Measurements from ENCODE around the gene CT45A6.
"Not testable (repeated sequence)": the region's sequence is repeated elsewhere in the genome, so short reads cannot be mapped to it uniquely, and the experiment has no call there.

The CT45A6 gene

DNA sequence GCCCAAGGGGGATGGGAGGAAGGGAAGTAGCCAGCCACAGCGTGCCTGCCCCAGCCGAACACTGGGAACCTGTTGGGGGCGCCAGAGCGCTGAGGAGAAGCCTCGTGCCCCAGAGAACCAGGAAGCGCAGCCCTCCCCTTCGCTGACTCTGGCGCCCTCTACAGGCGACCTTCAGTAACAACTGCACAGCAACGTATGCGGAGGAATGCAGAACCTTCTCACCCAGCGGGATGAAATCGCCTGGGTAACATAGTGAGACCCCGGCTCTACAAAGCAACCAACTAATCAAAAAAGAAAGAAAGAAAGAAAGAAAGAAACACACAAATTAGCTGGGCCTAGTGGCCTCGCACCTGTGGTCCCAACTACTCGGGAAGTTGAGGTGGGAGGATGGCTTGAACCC, at the start of gene CT45A6:
Gene CT45A6 (minus strand): TSS at position 101 of the 400 bp plus-strand sequence. CDS start 3,794 bp downstream, outside the sequence.
- not testable (repeated sequence) for DNase-seq

DNA sequence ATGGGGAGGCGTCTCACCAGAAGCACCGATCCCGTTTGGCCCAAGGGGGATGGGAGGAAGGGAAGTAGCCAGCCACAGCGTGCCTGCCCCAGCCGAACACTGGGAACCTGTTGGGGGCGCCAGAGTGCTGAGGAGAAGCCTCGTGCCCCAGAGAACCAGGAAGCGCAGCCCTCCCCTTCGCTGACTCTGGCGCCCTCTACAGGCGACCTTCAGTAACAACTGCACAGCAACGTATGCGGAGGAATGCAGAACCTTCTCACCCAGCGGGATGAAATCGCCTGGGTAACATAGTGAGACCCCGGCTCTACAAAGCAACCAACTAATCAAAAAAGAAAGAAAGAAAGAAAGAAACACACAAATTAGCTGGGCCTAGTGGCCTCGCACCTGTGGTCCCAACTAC, 34.6 kb upstream of the CT45A6 start, which contains the start of gene CT45A7:
Gene CT45A7 (minus strand): TSS at position 101 of the 400 bp plus-strand sequence. CDS start 3,747 bp downstream, outside the sequence.
- DNase-seq = not testable (repeated sequence)

DNA sequence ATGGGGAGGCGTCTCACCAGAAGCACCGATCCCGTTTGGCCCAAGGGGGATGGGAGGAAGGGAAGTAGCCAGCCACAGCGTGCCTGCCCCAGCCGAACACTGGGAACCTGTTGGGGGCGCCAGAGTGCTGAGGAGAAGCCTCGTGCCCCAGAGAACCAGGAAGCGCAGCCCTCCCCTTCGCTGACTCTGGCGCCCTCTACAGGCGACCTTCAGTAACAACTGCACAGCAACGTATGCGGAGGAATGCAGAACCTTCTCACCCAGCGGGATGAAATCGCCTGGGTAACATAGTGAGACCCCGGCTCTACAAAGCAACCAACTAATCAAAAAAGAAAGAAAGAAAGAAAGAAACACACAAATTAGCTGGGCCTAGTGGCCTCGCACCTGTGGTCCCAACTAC, 17.3 kb upstream of the CT45A6 start, which contains the start of gene CT45A2:
Gene CT45A2 (minus strand): TSS at position 101 of the 400 bp plus-strand sequence. CDS start 3,747 bp downstream, outside the sequence.
- not testable (repeated sequence) for DNase-seq

- not testable (repeated sequence) for DNase-seq
These were observed 17.2 kb downstream of the CT45A6 start, which contains the start of gene CT45A5 for GRCh38 chrX:135785403-135785802. Gene CT45A5 (minus strand): TSS chrX:135785503. CDS start chrX:135781729, 3,774 bp downstream.

DNA sequence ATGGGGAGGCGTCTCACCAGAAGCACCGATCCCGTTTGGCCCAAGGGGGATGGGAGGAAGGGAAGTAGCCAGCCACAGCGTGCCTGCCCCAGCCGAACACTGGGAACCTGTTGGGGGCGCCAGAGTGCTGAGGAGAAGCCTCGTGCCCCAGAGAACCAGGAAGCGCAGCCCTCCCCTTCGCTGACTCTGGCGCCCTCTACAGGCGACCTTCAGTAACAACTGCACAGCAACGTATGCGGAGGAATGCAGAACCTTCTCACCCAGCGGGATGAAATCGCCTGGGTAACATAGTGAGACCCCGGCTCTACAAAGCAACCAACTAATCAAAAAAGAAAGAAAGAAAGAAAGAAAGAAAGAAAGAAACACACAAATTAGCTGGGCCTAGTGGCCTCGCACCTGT, 34.5 kb downstream of the CT45A6 start, which contains the start of gene CT45A3:
Gene CT45A3 (minus strand): TSS at position 101 of the 400 bp plus-strand sequence. CDS start 3,747 bp downstream, outside the sequence.
- DNase-seq = not testable (repeated sequence)

- DNase-seq = not testable (repeated sequence)
These were observed 57.8 kb downstream of the CT45A6 start for GRCh38 chrX:135744739-135745138.

All from activated CD4-positive, CD25-positive, alpha-beta regulatory T cell treated with anti-CD3 and anti-CD28 coated beads, Interleukin-2, amount 50 U/mL, for 72 hours (primary cell).